ENCODE measurements around the gene CSN3. TPM values are rescaled to one million over a fixed set of nuclear protein-coding genes. Genes with fewer than 3 reads are reported as not detected.

CSN3 gene
- total RNA-seq, 1 donor from 2014 or later: not detected

- H3K36me3 Mint-ChIP-seq (ENCODE audit: low read depth): no peaks in the 10 kb centered on the region
- no peak for DNase-seq (ENCODE audit: low spot score)
- H3K27ac Mint-ChIP-seq: no peak overlapping the region
- no peaks in the 10 kb centered on the region for H3K27me3 Mint-ChIP-seq (ENCODE audit: insufficient read depth)
- no peak overlapping the region for H3K4me3 Mint-ChIP-seq
- no peaks in the 10 kb centered on the region for H3K4me1 Mint-ChIP-seq (ENCODE audit: low read depth)
- intact Hi-C loops (cut with micrococcal nuclease): no loop called here
- H3K9me3 Mint-ChIP-seq: no peaks in the 10 kb centered on the region
Measured at GRCh38 chr4:70300215-70300614, 57.8 kb downstream of the CSN3 start.

Other genes with a start within 250 kb of the CSN3 start
- not detected in 2 replicates for gene STATH, start 246.6 kb upstream of the CSN3 start, total RNA-seq
- gene HTN3, start 214.1 kb upstream of the CSN3 start, total RNA-seq: not detected in 2 replicates
- gene HTN1, start 192.2 kb upstream of the CSN3 start, total RNA-seq: not detected in 2 replicates
- not detected in 2 replicates for gene PRR27, start 88.4 kb upstream of the CSN3 start, total RNA-seq
- not detected in 2 replicates for gene ODAM, start 46.9 kb upstream of the CSN3 start, total RNA-seq
- gene FDCSP, start 16.5 kb upstream of the CSN3 start, total RNA-seq: not detected in 2 replicates
- gene CABS1, start 92.4 kb downstream of the CSN3 start, total RNA-seq: not detected in 2 replicates
- not detected in 2 replicates for gene SMR3A, start 118.2 kb downstream of the CSN3 start, total RNA-seq
- gene SMR3B, start 140.5 kb downstream of the CSN3 start, total RNA-seq: not detected in 2 replicates
- gene OPRPN, start 155.3 kb downstream of the CSN3 start, total RNA-seq: not detected in 2 replicates
- gene MUC7, start 229.6 kb downstream of the CSN3 start, total RNA-seq: not detected in 2 replicates